Measurements from ENCODE around the gene EEF2K.
"Not testable (repeated sequence)": the region's sequence is repeated elsewhere in the genome, so short reads cannot be mapped to it uniquely, and the experiment has no call there.

The EEF2K gene

GRCh38 chr16:22206013-22206841, at the start of gene EEF2K:
Gene EEF2K, plus strand, starts transcription at chr16:22206278. Its CDS starts 19,452 bp downstream, at chr16:22225730.
- peak; percentile 70 for DNase-seq

GRCh38 chr16:22161401-22161800, 44.7 kb upstream of the EEF2K start:
- DNase-seq, result no peak

GRCh38 chr16:22161999-22162655, 44.0 kb upstream of the EEF2K start, which contains the start of gene SDR42E2:
Gene SDR42E2, plus strand, starts transcription at chr16:22162506. Its CDS starts 3,077 bp downstream, at chr16:22165583.
- DNase-seq, result peak; percentile 41

DNA sequence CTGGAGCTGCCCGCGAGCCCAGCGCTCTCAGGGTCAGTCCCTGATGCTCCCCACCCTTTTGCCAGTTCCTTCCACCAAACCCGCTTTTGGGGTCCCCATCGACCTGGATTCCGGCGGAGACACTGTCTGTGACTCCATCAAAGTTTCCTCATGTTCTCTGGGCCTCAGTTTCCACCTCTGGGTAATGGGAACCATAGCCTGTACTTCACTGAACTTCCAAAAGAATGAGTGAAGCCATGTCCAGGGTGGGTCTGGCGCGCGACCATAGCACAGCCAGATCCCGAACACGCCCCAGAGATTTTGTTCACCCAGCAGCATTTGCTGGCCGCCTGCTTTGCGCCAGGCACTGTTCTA, 43.4 kb upstream of the EEF2K start:
- DNase-seq, result no peak

DNA sequence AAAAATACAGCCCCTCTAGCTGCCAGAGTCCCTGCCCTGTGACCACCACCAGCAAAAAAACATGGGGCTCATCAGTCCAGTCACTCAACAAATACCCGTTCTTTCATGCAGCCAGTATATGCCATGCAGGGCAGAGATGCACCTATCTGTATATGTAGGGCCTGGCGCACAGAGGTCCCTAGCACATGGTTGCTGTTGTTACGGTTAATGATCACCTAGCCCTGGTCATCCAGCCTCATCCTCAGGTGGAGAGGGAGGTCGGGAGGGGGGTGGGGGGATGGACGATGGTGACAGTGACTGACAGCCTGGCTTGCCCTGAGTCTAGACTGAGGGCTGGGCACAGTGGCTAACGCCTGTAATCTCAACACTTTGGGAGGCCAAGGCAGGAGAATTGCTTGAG, 42.3 kb upstream of the EEF2K start:
- no peak for DNase-seq

- no peak for DNase-seq
Measured at GRCh38 chr16:22164482-22164881, 41.6 kb upstream of the EEF2K start.

DNA sequence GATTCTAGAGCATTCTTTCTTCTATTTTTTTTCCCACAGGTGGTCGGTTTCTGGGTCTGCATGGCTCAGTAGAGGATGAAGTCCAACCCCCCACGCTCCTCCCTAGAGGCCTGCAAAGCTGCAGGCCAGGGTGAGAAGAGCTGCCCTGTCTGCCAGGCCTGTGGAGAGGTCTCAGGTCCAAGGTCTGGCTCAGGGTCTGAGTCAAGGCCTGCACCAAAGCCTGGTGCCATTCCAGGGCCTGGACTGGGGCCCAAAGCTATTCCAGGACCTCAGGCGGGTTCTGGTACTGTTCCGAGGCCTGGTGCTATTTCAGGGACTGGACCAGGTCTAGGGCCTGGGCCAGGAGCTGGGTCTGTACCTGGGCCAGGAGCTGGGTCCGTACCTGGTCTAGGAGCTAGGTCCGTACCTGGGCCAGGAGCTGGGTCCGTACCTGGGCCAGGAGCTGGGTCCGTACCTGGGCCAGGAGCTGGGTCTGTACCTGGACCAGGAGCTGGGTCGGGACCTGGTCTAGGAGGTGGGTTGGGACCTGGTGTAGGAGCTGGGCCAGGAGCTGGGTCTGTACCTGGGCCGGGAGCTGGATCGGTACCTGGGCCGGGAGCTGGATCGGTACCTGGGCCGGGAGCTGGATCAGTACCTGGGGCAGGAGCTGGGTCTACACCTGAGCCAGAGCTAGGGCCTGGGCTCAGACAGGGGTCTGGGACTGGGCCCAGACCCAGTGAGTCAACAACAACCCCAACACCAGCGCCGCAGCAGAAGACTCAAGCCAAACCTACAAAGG, 40.4 kb upstream of the EEF2K start:
- DNase-seq, result no peak

DNA sequence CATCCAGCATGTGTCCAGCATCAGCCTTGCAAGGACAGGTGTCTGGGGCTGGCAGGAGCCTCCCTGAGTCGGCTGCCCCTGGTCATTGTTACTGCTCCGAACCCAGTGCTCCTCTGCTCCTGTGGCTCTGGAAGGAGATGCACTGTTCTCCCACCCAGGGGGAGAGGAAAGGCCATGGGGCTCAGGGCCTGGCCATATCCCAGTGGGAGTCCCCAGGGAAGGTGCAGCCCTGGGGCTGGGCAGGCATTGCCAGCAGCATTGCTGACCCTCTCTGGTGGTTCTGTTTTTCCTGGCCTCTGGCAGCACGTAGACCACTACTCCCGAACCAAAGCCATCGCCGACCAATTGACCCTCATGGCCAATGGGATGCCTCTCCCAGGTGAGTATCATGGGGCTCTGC, 34.1 kb upstream of the EEF2K start:
- no peak for DNase-seq

DNA sequence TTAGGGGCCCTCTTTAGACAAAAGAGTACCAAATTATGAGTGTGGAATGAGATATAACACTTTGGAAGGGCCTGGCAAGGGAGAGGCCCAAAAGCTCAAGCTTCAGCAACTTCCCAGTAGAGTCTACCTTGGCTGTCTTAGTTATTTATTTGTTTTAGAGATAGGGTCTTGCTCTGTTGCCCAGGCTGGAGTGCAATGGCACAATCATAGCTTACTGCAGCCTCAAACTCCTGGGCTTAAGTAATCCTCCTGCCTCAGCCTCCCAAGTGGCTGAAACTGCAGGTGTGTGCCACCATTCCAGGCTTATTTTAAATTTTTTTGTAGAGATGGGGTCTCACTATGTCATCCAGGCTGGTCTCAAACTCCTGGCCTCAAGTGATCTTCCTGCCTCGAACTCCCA, 33.4 kb upstream of the EEF2K start:
- not testable (repeated sequence) for DNase-seq

DNA sequence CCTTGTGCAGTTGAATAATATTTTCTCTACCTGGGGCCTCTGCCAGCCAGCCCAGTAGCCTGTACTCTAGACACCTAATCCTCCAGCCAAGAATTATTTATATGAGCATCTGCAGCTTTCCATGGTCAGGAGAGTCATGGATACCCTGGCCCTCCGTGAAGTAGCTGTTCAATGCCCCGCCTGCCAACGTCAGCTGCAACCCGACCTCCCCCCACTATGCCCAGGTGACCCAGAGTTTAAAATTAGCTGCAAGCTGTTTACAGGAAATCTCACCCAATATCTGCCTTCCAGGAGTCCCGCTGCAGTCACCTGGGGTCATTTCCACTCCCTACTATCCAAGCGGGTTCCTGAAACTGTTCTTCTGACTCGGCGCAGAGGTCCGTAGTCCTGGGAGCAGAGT, 31.4 kb upstream of the EEF2K start:
- no peak for DNase-seq

- DNase-seq, result no peak
Measured at GRCh38 chr16:22177968-22178930, 27.8 kb upstream of the EEF2K start.

DNA sequence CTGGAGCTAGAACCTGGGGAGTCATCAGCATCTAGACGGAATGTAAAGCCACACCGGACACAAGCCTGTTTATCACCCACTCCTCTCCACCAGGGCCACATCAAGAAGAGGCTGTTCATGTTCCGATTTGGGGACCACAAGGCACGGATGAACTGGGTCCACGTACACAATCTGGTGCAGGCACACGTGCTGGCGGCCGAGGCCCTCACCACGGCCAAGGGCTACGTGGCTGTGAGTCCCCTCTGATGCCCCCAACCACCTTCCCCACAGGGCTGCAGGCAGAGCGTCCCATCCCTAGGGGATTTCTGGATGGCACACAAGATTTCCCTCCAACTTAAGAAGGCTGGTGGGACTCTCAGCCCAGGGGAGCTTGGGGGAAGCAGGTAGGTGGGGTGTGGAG, 24.7 kb upstream of the EEF2K start:
- no peak for DNase-seq

- no peak for DNase-seq
Measured at GRCh38 chr16:22181843-22182242, 24.2 kb upstream of the EEF2K start.

GRCh38 chr16:22183335-22183734, 22.7 kb upstream of the EEF2K start:
- DNase-seq, result no peak

DNA sequence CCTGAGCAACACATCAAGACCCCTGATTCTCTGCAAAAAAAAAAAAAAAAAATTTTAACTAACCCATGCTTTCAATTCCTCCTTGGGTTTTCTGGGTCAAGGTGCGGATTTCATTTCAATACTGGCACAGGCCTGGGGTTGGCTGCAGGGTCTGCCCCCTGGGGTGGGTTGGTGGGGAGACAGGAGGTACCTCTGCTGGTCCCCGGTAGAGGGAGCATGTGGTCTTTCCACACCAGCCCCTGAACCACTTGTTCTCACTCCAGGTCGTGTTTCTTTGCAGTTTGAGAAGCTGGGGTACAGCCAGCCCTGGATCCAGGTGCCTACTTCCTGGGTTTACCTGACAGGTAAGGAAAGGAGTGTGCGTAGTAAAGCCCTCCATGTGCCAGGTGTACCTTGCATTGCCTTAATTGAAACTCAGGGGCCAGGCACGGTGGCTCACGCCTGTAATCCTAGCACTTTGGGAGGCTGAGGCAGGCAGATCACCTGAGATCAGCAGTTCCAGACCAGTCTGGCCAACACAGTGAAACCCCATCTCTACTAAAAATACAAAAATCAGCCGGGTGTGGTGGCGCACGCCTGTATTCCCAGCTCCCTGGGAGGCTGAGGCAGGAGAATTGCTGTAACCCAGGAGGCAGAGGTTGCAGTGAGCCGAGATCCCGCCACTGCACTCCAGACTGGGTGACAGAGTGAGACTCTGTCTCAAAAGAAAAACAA, 22.0 kb upstream of the EEF2K start:
- no peak for DNase-seq

- DNase-seq, result no peak
Measured at GRCh38 chr16:22184615-22184968, 21.5 kb upstream of the EEF2K start.

GRCh38 chr16:22186517-22186916, 19.6 kb upstream of the EEF2K start:
- no peak for DNase-seq

GRCh38 chr16:22188267-22188594, 17.8 kb upstream of the EEF2K start:
- no peak for DNase-seq

- peak; percentile 46 for DNase-seq
Measured at GRCh38 chr16:22188595-22189442, 17.3 kb upstream of the EEF2K start.

GRCh38 chr16:22189473-22190080, 16.5 kb upstream of the EEF2K start:
- DNase-seq, result no peak
